H54 (cell line): ENCODE measurements around the gene ASIC4.

ENCODE experiments used
- DNase-seq: peaks from one replicate; pipeline ENCODE4 v3.0.0; 2011; ENCODE audit warnings: low spot score, mixed read lengths; ENCODE audit not compliant: insufficient read length
- FAIRE-seq: peaks from 3 replicates; lab custom pipeline; 2011; peaks lifted over from hg19 to GRCh38; lab: Jason Lieb, UNC
- POLR2A ChIP-seq: IDR thresholded peaks from 2 replicates; pipeline ENCODE4 v1.6.1; 2011; ENCODE audit warnings: low read depth, mild to moderate bottlenecking, low read length

The ASIC4 gene

GRCh38 chr2:219533930-219534661 is 19.8 kb downstream of the ASIC4 start:
- DNase-seq: no peak
- TF ChIP-seq POLR2A: no peak
- no peak for FAIRE-seq

GRCh38 chr2:219536425-219536824 is 22.1 kb downstream of the ASIC4 start:
- TF ChIP-seq POLR2A: no peak
- FAIRE-seq (no peak), DNase-seq (no peak)

GRCh38 chr2:219536967-219537366 is 22.7 kb downstream of the ASIC4 start:
- FAIRE-seq (no peak), DNase-seq (no peak)
- TF ChIP-seq POLR2A: no peak

GRCh38 chr2:219537657-219538488 is 23.6 kb downstream of the ASIC4 start:
- DNase-seq: no peak
- TF ChIP-seq POLR2A: no peak

GRCh38 chr2:219538504-219538951 is 24.2 kb downstream of the ASIC4 start:
- no peak for DNase-seq
- TF ChIP-seq POLR2A: no peak
- no peak for FAIRE-seq

More at GRCh38 chr2:219537657-219538488, 23.6 kb downstream of the ASIC4 start:
- FAIRE-seq: no peak

DNA sequence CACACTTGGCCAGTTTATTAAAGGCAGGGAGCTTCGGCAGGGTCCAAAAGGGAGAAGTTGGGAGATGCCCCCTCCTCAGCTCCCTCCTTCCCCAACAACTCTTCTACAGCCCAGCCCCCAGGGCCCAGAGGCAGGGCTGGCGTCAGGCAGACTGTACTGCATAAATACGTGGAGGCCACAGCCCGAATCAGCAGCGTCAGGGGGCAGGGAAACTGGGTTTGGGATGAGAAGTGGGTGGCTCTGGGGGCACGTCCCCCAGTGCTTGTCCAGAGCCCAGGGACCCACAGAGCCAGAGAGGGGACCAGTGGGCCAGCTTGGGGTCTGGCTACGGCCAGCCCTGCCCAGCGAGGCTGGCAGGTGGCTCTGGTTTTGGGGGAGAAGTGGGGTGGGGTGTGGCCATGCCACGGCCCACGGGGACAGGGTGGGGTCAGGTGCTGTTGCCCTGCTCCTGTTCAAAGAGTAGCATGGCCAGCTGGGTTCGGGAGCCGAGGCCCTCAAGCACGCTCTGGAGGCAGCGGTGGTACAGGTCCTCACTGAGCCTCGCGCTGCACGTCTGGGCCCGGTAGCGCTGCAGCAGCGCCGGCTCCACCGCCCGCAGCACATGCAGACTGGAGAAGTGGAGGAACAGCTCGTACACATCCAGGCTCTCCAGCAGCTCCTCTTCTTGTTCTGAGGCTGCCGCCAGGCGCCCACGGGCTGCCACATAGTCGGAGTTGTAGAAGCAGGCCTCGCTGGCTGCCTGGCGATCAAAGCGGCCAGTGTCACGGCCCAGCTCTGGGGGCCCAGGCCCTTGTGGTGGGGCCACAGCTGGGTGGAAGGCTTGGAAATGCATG is 24.9 kb downstream of the ASIC4 start:
- no peak for TF ChIP-seq POLR2A
- DNase-seq (no peak), FAIRE-seq (no peak)

DNA sequence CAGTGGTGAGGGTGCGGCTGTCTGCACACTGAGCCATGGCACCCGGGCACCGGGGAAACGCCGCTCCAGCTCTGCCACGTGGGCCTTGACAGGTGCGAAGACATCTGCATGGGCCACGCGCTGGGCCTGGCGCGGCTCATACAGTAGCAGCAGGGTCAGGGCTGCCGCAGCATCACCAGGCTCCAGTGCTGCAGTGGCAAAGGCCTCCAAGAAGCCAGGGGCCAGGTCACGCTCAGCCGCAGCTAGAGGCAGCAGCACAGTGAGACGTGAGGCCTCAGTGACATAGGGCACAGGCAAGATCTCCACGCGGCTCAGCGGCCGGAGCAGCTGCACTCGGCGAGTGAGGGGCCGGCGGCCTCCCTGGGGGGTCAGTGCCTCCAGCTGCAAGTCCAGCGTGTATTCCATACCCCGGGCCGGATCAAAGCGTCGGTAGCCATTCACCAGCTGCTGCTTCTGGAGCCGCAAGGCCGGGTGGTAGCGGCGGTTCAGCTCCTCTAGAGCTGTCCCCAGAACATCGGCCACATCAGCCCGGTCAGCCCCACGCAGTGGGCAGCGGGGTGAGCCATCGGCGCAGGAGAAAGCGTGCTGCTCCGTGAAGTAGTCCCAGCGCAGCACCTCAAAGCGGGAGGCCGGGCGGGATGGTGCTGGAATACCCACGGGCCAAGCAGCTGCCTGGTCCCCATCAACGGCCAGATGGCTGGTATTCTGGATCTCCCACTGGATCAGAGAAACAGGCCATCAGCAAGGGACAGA is 25.8 kb downstream of the ASIC4 start:
- FAIRE-seq (no peak), DNase-seq (no peak)
- TF ChIP-seq POLR2A: no peak

DNA sequence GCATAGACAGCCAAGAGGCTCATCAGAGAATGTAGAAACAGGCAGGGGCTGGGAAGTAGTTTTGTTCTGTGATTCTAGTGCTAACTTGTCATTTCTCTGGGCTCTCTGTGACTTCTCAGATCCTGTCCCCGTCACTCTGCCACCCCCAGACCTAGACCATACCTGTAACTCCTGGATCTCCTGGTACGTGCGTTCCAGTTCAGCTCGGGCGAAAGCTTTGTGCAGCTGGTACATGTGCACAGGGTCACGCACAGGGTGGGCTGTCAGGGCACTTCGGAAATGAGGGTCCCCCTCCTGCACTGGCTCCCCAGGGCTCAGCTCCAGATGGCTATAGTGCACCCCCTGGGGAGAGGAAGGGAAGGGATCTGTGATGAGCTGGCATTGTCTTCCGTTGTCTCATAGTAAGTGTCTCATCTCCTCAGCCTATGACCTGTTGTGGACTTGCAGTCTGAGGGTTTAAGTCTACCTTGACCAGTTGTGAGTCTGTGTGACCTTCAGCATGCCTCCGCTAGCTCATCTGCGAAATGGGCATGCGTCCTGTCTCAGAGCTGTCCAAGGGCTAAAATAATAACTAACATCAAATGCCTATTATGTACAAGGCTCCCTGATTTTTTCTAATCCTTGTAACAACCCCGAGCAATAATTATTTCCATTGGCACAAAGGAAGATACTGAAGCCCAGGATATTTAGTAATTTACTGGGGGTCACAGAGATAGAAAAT is 26.7 kb downstream of the ASIC4 start:
- FAIRE-seq: no peak
- no peak for DNase-seq
- TF ChIP-seq POLR2A: no peak

DNA sequence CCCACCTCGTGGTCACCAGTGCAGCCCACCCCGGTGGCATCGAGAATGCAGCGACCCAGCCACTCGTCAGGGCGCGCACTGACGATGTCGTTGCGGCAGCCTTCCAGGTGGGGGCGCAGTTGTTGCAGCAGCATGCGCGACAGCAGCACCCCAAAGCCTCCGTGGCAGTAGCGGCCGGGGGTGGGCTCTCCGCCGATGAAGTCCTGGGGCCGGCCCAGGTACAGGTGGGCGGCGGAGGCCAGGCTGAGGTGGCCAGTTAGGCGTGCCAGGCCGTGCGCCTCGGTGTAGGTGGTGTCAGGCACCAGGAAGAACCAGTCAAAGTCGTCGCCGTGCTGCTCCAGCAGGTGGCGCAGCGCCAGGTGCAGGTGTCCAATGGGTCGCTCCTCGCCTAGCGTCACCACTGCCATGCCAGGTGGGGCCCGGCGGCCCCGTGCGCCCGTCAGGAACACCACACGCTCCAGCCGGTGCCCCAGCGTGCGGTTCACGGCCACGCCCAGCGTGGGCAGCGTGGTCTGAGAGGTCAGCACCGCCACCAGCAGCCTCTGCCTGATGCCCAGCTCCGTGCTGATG is 27.4 kb downstream of the ASIC4 start:
- DNase-seq (no peak), FAIRE-seq (no peak)
- TF ChIP-seq POLR2A: no peak

DNA sequence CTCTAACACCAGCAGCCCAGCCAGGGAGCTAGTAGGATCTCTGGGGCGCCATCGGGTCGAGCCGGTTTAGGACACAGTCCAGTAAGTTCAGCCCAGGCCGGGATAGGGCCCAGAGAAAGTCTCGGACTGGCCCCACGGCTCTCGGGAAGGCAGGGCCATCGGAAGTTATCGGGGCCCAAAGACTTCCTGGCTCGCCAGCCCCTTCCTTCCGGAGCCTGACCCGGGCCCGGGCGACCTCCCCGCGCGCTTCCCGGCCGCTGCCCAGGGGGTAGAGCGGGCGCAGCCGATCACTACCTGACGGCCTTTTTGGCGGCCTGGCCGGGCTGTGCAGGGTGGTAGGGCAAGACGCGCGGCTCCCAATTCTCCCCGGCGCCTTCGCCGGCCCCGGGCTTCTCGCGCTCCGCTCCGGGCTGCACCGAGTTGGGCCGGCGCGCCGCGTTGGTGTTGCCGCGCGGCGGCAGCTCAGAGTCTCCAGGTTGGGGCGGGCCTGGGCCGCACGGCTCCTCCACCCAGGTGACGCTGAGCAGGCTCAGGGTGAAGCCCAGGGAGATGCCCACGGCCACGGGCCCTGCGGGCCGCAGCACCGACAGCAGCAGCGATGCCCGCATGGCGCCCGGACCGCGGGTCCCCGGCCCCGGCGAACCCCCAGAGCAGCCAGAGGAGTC is 28.8 kb downstream of the ASIC4 start:
- FAIRE-seq: no peak
- DNase-seq: peak; percentile 72
- TF ChIP-seq POLR2A: no peak

DNA sequence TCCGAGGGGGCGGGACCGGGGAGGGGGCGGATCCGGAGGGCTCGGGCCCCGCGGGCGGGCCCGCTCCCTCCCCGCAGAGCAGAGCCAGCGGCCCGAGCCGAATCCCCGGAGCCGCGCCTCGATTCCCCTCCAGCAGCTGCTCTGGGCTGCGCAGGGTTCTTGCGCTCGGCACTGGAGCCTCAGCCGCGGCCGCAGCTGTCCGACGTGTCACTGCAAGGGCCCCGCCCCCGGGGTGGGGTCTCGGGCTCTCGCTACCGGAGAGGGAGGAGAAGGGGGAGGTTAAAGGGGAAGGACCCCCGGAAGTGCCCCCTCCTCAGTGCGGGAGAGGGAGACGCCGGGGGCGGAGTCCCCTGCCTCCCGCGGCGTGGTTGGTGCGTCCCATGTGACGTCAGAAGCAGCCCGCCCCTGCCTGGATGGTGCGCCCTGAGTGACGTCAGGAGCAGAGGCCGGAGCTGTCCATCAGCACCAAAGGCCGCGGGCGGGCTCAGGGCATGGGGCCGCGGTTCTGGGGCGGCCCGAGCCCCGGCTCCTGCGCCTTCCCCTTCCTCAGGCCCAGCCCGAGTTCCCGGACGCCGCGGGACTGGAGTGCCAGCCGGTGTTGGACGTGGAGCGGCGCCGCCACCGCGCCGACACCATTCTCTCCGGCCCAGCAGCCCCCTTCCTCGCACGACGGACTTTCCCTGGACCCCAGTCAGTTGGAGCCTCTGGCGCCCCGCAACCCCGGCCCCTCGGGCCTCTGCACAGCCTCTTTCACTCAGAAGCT is 29.5 kb downstream of the ASIC4 start, which contains the start of the genes CHPF and TMEM198:
Gene CHPF (minus strand): TSS at position 214 of the 763 bp plus-strand sequence. CDS start 271 bp downstream, outside the sequence.
Gene TMEM198 (plus strand): TSS at position 433 of the 763 bp plus-strand sequence. CDS start 700 bp downstream, outside the sequence.
- FAIRE-seq: no peak
- TF ChIP-seq POLR2A: peak; percentile 42; the same call in 1 of the 2 replicates
- DNase-seq: peak; percentile 98
